Cardiac muscle cell (in vitro differentiated cells and primary cell): ENCODE measurements around the gene MRPS7. TPM values are rescaled to one million over a fixed set of nuclear protein-coding genes. Genes with fewer than 3 reads are reported as not detected.
A peak's percentile ranks its signal among the peaks of the same experiment; 100 is the strongest.

Source experiments
- DNase-seq, 2 donors: peaks; one replicate each; pipeline versions ENCODE4 v3.0.0 to v3.0.0-alpha.2; 2010 to 2017; ENCODE audit warnings: low read depth in 1 of 2, low spot score in 1 of 2
- H3K27ac ChIP-seq: fragments of 200-600 bp; sonication (generic); 2 replicates; pipeline ENCODE4 v1.5.1; 2016
- H3K27me3 ChIP-seq: fragments of 200-600 bp; sonication (generic); 2 replicates; pipeline ENCODE4 v1.6.0; 2016; ENCODE audit warnings: control low read depth
- H3K36me3 ChIP-seq: fragments of 200-600 bp; sonication (generic); 2 replicates; pipeline ENCODE4 v1.5.1; 2016; ENCODE audit warnings: control low read depth
- H3K4me1 ChIP-seq: fragments of 200-600 bp; sonication (generic); 2 replicates; pipeline ENCODE4 v1.8.1; 2017; ENCODE audit warnings: low read depth, mild to moderate bottlenecking, mixed run types
- H3K4me3 ChIP-seq: fragments of 200-600 bp; sonication (generic); 2 replicates; pipeline ENCODE4 v1.5.1; 2016; ENCODE audit warnings: mild to moderate bottlenecking
- H3K9me3 ChIP-seq: fragments of 200-600 bp; sonication (generic); 2 replicates; pipeline ENCODE4 v1.5.1; 2017; ENCODE audit warnings: low read depth, mild to moderate bottlenecking, control low read depth
- CTCF ChIP-seq: IDR thresholded peaks from 2 replicates; pipeline ENCODE4 v1.5.1; 2012; ENCODE audit warnings: low read depth, mild to moderate bottlenecking, low read length
- polyA plus RNA-seq: library from polyadenylated mRNA; unstranded; fragments of >200 nt; fragmentation: Nextera tagmentation; extraction: Ambion mirVana; gene quantifications from 2 replicates; pipeline ENCODE4 v1.2.1, GENCODE V29; 2016
- total RNA-seq: library from RNA; depleted of rRNA; stranded (reverse); fragments of >200 nt; gene quantifications from 2 replicates; pipeline ENCODE4 v1.2.3, GENCODE V29; 2016

MRPS7 gene
- total and polyA plus RNA-seq, 2 experiments from 2014 or later: 64.8 to 198 TPM

- TF ChIP-seq CTCF: no peak
- Histone ChIP-seq H3K9me3 (no peaks in the 10 kb centered on the region), H3K4me1 (no peaks in the 10 kb centered on the region), H3K4me3 (no peak overlapping the region), H3K27ac (peak overlapping the region; percentile 11), H3K27me3 (no peaks in the 10 kb centered on the region), H3K36me3 (peaks cover 36% of the 10 kb centered on the region)
- no peak for DNase-seq
Observed at GRCh38 chr17:75237100-75238014, 24.3 kb upstream of the MRPS7 start.

GRCh38 chr17:75238020-75238580 is 23.6 kb upstream of the MRPS7 start:
- no peaks in the 10 kb centered on the region for H3K9me3 ChIP-seq
- no peaks in the 10 kb centered on the region for H3K4me1 ChIP-seq
- H3K4me3 ChIP-seq: no peak overlapping the region
- peak overlapping the region; percentile 11 for H3K27ac ChIP-seq
- no peaks in the 10 kb centered on the region for H3K27me3 ChIP-seq
- no peak for TF ChIP-seq CTCF
- DNase-seq: no peak
- peaks cover 34% of the 10 kb centered on the region for H3K36me3 ChIP-seq

GRCh38 chr17:75238684-75239191 is 22.9 kb upstream of the MRPS7 start:
- Histone ChIP-seq H3K27ac (peak overlapping the region; percentile 11), H3K36me3 (peaks cover 36% of the 10 kb centered on the region), H3K27me3 (no peaks in the 10 kb centered on the region), H3K4me3 (no peak overlapping the region), H3K4me1 (no peaks in the 10 kb centered on the region), H3K9me3 (no peaks in the 10 kb centered on the region)
- TF ChIP-seq CTCF: peak; percentile 90
- peak; percentile 68 to 77 for DNase-seq

- no peaks in the 10 kb centered on the region for H3K27me3 ChIP-seq
- TF ChIP-seq CTCF: no peak
- peaks cover 34% of the 10 kb centered on the region for H3K36me3 ChIP-seq
- no peak for DNase-seq
- H3K9me3 ChIP-seq: no peaks in the 10 kb centered on the region
- no peaks in the 10 kb centered on the region for H3K4me1 ChIP-seq
- H3K27ac ChIP-seq: no peak overlapping the region
- no peak overlapping the region for H3K4me3 ChIP-seq
Observed at GRCh38 chr17:75239214-75239613, 22.5 kb upstream of the MRPS7 start.

- peak overlapping the region; percentile 52 for H3K27ac ChIP-seq
- H3K4me3 ChIP-seq: no peak overlapping the region
- no peaks in the 10 kb centered on the region for H3K9me3 ChIP-seq
- peaks cover 34% of the 10 kb centered on the region for H3K36me3 ChIP-seq
- H3K4me1 ChIP-seq: no peaks in the 10 kb centered on the region
- DNase-seq: no peak
- H3K27me3 ChIP-seq: no peaks in the 10 kb centered on the region
- TF ChIP-seq CTCF: no peak
Observed at GRCh38 chr17:75239778-75240393, 21.8 kb upstream of the MRPS7 start.
